ENCODE results near the gene MACROD2.

The MACROD2 gene

DNA sequence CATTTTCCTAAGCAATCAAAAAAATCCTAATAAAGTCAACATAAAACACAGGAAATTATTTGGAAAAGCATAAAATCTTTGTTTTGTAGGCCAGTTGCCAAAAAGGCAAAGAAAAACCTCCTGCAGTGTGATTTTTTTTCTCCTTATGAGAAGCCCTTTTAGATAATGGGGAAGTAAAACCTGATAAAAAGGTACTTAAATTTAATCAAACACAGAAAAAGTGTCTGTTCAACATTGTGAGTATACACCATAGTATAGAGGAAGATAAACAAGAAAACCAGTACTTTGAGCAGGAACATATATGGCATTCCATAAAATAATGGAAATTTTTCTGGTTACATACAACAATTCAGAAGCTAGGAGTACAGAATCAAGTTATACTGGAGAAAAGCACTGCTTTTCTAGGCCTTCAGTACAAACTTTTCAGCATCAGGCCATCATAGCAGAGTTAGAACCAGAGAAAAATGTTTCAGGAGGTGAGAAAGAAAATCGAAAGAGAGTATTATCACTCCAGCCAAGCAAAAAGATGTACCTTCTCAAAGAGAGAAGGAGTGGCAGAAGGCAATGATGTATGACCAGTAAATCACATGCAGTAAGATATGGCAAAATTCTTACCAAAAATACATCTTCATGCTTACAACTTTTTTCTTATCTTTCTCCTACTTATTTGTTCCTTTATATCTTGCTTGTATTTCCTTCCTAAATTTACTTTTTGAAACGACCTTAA is 2083.0 kb downstream of the MACROD2 start:
- DNase-seq: no peak

DNA sequence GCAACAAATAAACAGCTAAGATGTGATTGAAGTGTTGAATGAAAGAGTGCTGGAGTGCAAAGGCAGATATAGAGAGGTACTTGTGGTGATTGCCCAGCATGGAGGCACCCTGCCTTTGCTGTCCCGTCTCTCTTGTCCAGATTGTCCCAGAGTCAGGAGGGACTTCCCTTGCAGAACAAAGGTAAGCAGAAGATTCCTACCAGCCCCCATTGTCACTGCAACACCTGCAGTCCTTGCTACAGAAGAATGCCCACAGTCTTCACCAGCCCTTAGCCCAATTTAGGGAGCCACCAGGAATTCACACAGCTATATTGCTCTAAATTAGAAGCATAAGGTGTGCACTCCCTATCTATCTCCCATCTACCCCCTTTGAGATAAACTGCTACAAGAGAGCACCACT is 2086.1 kb downstream of the MACROD2 start:
- DNase-seq: no peak

DNA sequence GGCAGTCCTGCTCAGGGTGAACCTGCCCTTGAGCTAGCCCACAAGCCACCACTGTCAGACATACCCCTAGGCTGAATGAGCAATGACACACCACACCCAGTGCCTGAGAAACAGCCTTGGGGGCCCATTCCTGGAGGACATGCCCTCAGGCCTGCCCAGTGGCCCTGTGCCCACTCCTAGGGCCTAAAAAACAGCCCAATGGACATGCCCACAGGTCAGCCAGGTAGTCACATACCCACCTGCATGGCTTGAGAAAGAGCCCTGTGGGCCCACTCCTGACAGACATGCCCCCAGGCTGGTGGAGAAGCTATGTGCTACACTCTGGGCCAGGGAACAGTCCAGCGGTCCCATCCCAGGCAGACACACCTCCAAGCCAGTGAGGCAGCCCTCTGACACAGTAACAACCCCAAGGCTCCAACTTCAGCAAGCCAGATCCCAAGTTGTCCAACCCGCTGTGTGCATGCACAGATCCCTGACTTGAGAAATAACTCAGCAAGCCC is 2086.8 kb downstream of the MACROD2 start:
- DNase-seq: no peak

DNA sequence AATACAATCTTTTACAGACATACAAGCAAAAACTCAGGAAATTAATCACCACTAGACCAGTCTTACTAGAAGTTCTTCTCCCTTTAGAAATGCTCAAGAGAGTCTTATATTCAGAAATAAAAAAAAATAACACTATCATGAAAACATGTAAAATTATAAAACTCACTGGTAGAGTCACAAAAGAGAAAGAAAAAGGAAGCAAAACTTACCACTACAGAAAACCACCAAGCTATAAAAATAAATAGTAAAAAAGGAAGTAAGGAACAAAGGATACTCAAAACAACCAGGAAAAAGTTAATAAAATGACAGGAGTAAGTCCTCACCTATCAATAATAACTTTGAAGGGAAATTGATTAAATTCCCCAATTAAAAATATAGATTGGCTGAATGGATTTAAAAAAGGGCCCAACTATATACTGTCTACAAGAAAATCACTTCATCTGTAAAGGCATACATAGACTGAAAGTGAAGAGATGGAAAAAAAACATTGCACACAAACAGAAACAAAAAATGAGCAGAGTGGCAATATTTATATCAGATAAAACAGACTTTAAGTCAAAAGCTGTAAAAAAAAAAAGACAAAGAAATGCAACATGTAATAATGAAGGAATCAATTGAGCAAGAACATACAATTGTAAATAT is 2088.4 kb downstream of the MACROD2 start:
- no peak for DNase-seq

DNA sequence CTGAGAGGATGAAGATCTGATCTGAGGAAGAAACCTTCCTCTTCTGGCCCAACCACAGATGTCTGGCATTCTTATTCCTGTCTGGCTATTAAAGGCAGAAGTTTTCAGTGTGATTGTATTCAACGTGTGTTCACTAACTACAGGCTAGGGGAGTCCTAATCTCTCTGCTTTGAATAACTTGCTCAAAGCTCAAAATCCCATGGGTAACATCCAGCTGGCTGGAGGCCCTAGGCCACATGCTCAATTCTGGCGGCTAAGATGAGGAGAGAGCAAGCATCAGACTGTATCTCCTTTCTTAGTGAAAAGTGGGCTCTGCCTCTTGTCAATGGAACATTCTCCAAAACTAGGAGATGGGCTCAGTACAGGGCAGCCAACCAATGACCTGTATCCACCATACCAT is 2099.9 kb downstream of the MACROD2 start:
- no peak for DNase-seq

DNA sequence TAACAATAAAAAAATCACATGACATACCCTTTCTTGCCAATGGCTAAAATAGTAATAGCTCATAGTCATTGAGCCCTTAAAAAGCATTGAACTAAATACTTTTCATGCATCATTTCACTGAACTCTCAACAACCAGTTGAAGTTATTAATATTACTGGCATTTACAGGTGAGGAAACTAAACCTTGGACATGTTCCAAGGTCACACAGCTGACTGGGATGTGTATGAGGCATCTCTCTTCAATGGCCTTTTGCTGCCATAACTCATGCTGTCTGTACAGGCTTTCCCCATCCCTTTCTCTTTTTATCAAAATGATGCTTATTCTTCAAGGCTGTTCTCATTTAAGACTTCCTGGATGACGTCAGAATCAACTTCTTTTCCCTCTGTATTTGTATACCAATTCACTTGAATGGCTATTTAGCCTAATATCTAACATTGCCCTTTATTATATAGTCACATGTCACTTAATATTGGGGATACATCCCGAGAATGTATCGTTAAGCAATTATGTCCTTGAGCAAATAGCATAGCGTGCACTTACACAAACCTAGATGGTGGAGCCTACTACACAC is 2101.5 kb downstream of the MACROD2 start:
- no peak for DNase-seq

DNA sequence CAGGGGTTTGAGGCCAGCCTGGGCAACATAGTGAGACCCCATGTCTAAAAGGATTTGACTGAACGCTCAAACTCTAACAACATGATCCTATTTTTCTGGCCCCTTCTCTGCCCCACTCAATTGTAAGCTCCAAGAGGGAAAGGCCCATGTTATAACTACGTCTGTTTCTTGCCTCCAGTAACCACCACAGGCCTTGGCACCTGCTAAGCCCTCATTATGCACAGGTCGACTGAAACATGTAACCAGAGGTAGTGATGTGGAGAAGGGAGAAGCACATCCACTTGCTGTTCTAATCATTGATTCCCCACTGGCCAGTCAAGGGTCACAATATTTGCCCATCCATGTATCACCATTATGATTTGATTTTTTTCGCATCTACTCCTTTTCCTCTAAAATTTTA is 2102.5 kb downstream of the MACROD2 start:
- no peak for DNase-seq

DNA sequence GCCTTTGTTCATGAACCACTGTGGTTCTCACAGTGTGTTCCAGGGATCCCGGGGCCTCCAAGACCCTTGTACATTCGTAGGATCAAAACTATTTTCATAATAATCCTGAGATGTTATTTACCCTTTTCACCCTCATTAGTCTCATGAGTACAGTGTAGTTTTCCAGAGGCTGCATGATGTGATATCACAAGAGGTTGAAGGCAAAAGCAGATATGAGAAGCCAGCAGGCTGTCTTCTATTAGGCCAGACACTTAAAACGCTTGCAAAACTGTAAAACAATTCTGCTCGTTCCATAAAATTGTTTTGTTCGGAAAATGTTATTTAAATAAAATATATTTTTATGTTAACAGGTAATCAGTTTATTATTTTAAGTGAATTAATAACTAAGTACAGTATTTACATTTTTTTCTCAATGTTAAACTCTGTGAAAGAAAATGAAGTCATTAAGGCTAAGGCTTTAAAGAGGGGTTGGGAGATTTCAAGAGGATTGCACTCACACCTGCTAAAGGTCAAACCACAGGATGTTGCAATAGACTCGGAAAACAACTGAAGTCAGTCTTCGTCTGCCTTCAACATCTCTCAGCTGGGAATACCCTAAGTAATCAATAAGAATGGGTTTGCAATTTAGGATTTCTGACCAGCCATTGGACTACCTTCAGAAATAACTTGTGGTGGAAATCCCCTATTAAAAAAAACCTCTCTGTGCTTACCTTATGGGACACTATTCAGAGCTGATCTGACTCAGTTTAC is 2103.7 kb downstream of the MACROD2 start:
- no peak for DNase-seq

DNA sequence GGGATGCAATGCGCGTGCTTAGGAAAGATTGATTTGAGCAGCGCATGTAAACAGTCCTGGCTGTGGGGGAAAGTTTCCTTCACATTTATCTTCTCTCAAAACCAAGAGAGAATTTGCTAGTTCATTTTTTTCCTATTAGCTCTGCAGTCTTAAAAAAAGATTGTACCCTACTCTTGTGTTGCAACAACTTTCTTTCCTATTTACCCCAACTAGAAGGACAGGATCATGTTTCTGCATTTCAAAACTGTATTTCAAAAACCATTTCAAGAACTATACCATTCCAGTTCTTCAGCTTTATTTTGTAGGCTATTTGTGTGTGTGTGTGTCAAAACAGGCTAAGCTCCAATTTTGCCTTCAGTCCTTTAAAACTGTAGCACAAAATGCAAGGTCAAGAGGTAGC is 2104.8 kb downstream of the MACROD2 start:
- no peak for DNase-seq

DNA sequence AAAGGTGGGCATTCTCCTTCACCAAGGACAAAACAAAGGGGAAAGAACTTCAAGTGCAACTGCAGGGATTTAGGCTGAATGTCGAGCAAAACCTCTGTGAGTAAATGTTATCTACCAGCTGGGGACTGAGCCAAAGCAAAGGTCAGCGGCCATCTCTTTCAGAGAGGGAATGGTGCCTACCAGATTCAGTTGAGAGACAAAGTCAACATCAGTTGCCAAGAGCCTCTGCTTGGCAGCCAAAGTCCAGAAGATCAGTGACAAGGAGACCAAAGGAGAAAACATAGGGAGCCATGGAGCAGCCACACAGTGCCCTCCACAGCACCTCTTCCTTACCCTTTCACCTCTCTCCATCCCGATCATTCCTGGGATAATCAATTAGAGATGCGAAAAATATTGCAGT is 2105.5 kb downstream of the MACROD2 start:
- DNase-seq: no peak
